PFSK-1 (cell line): ENCODE results near the gene GRK5.

Experiments used
- POLR2AphosphoS5 ChIP-seq: IDR thresholded peaks from 2 replicates; pipeline ENCODE4 v1.6.1; 2012; ENCODE audit warnings: low read depth, mild to moderate bottlenecking, control low read depth, low read length, moderate library complexity
- REST ChIP-seq, 2 experiments: IDR thresholded peaks; 2 replicates each; pipeline versions ENCODE4 v1.6.1 to v1.8.0; 2011 to 2012; ENCODE audit warnings: low read depth in 2 of 2, low read length in 2 of 2, control low read depth in 1 of 2, inconsistent platforms in 1 of 2, mild to moderate bottlenecking in 1 of 2, moderate library complexity in 1 of 2; ENCODE audit not compliant: insufficient read depth in 1 of 2
- SIN3A ChIP-seq: IDR thresholded peaks from 2 replicates; pipeline ENCODE4 v1.6.1; 2012; ENCODE audit warnings: mild to moderate bottlenecking, low read length, moderate library complexity, borderline replicate concordance; ENCODE audit not compliant: insufficient read depth
- TAF1 ChIP-seq: IDR thresholded peaks from 2 replicates; pipeline ENCODE4 v1.6.1; 2012; ENCODE audit warnings: low read length, control low read depth, borderline replicate concordance; ENCODE audit not compliant: insufficient read depth

DNA sequence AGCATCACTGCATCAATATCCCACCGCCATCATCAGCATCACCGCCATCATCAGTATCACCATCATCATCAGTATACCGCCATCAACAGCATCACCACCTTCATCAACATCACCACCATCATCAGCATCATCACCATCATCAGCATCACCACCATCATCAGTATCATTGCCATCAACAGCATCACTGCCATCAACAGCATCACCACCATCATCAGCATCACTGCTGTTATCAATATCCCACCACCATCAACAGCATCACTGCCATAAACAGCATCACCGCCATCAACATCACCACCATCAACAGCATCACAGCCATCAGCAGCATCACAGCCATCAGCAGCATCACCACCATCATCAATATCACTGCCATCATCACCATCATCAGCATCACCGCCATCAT lies 219.3 kb downstream of the GRK5 start:
- TF ChIP-seq POLR2AphosphoS5 (no peak), SIN3A (no peak), REST (IDR thresholded peaks at IDR 0.05; ENCODE audit: insufficient read depth in 1 of 2, low read depth in 2 of 2, low read length in 2 of 2) (no peak), TAF1 (no peak)
